Gastrocnemius medialis (tissue), 4 donors: ENCODE data around the gene BLOC1S3.
A peak's percentile ranks its signal among the peaks of the same experiment; 100 is the strongest.

Experiments used
- CTCF ChIP-seq, 5 experiments: fragments of 450-650 bp in 3 of 5; fragments of 200-600 bp in 2 of 5; sonication (generic) in 2 of 5; IDR thresholded peaks in 4 of 5; conservative IDR thresholded peaks in 1 of 5; 1 replicate in 4 of 5; 2 replicates in 1 of 5; pipeline ENCODE4 v1.5.1; 2016 to 2019; ENCODE audit warnings: antibody characterized with exemption in 5 of 5, mild to moderate bottlenecking in 3 of 5, moderate library complexity in 3 of 5
- POLR2A ChIP-seq, 2 donors: fragments of 450-650 bp; IDR thresholded peaks; one replicate each; pipeline ENCODE4 v1.6.1; 2017; ENCODE audit warnings: antibody characterized with exemption in 2 of 2, mild to moderate bottlenecking in 2 of 2, moderate library complexity in 2 of 2

DNA sequence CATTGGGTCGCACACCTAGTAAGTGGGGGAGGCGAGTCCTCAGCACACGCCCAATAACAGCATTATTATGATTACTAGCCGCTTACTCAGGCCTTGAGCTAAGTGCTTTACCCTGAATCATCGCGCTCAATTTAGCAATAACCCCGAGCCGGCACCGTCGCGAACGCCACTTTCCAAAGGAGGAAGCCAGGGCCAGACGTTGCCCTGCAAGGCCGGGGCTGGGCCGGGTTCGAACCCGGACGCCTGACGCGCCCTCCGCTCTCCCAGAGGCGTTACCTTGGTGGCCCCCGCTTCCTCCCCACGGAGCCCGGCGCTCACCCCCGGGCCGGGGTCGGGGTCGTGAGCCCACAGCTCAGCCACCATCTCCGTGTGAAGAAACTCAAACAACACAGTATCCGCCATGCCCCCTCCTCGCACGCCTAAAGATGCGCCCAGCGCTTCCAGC lies 745 bp upstream of the BLOC1S3 start, which contains the start of gene TRAPPC6A:
- TF ChIP-seq CTCF (IDR thresholded peaks at IDR 0.05 in 4 of 5, conservative IDR thresholded peaks at IDR 0.05 in 1 of 5) (no peak), POLR2A (IDR thresholded peaks at IDR 0.05) (peak; percentile 91 to 93)
